Forelimb muscle (tissue), 1 donor: ENCODE measurements around the gene ERBB4. TPM values are rescaled to one million over a fixed set of nuclear protein-coding genes. Genes with fewer than 3 reads are reported as not detected.
"Not testable (repeated sequence)": the region's sequence is repeated elsewhere in the genome, so short reads cannot be mapped to it uniquely, and the experiment has no call there.

Experiments used
- DNase-seq: peaks from one replicate; pipeline ENCODE4 v3.0.0-alpha.2; 2013; ENCODE audit warnings: low read depth
- polyA plus RNA-seq: library from polyadenylated mRNA; unstranded; fragments of 120-200 nt; gene quantifications from one replicate; pipeline ENCODE4 v1.2.1, GENCODE V29; 2013; ENCODE audit not compliant: insufficient read length

The ERBB4 gene
- polyA plus RNA-seq, 1 donor, result 8.8 TPM

DNA sequence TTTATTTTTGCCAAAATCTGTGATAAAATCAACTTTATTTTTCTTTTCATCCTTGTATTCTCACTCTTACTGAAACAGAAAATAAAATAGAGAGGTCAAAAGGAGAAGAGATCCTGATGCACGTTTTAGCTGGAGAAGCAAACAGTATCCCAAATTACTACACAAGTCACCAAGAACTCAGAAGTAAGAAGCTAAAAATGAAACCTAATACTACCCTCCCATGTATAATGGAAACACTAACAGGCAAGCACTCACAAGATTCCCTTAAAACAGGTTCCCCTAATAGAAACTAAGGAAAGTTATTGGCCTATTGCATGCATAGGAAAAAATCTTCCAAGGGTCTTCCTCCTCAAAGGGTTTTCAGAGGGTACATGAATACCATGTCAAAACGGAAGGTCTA is 927.0 kb downstream of the ERBB4 start:
- no peak for DNase-seq

GRCh38 chr2:211611061-211611518 is 927.5 kb downstream of the ERBB4 start:
- no peak for DNase-seq

- no peak for DNase-seq
Measured at GRCh38 chr2:211609127-211609526, 929.5 kb downstream of the ERBB4 start.

GRCh38 chr2:211599146-211599545 is 939.5 kb downstream of the ERBB4 start:
- DNase-seq, result no peak

DNA sequence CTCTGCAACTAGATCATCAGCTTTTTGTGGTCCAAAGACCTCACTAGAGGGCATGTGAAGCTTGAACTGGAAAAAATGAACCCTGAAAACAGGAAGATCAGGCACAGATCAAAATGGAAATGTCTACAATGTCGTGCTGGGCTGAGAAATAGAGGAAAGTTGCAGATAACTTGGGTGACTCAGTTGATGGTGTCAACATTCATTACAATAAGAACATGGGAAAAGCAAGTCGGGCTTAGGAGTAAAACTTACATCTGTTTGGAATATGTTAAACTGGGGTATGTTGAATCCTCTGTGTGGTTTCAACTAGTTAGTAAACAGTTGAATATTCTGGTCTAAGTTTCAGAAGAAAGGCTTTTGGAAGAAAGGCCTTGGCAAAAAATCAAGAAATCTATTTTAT is 940.4 kb downstream of the ERBB4 start:
- DNase-seq, result no peak

DNA sequence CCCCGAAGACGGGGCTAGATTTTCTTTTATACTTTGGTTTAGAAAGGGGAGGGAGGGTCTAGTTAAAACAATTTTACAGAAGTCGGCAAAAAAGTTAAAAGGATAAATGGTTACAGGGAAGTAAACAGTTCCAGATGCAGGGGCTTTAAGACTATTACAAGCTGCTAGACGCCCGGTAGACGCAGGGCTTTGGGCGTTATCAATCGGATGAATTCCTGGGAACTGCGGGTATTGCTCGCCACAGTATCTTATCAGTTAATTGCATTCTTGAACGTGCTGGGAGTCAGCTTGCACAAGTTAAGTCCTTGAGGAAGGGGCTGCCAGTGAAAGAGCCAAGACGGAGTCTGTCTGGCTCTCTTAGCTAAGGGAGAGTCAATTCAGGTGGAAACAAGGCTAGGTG is 946.6 kb downstream of the ERBB4 start:
- DNase-seq, result not testable (repeated sequence)

GRCh38 chr2:211591426-211591825 is 947.2 kb downstream of the ERBB4 start:
- DNase-seq, result no peak

DNA sequence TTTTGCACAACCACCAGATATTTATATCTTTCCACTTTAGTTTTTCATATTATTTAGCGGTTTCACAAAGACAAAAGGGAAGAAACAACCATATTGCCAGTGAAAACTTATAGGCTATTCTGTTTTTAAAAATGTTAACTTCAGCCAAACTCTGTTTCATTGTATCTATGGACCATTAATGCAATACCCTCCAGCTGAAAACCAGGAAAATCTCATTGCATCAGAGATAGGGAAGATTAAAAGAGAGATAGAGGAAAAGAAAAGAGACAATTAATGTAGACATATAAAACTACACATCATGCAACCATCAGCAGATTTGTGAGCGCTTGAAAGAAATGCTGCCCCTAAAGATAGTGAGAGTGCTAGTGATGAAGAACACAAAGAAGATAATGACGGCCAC is 970.2 kb downstream of the ERBB4 start:
- DNase-seq, result no peak

DNA sequence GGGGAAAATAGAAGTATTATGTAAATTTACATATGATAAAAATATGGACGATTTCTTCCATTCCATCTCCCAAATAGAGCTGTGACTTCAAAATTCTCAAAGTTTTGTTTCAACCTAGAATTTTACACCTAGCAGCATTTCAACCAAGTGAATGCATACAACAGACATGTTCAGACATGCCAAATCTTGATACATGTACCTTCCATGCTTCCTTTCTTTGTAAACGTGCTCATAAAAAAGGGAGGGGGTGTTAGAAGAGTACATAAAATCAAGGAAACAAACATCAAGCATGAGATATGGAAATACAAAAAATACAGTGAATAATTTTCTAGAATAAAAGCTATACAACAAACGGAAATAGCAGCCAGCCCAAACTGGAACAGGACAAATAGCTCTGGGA is 974.2 kb downstream of the ERBB4 start:
- DNase-seq, result no peak

DNA sequence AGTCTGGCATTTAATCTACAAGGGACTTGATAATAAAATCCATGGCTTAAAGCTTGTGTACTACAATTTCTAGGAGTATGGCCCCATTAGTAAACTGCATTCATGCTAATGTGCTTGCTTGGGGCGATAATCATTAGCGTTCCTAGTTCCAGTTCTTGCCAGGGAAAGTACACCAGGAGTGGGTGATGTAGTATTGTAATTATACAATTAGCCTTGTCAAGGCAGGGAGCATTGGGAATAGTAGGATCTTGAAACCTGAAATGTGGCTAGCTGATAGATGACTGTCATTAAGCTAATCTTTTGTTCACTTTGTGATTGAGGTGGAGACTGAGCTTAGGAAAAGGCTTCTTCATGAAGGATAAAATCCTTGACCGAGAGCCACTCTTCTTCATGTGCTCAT is 993.0 kb downstream of the ERBB4 start:
- no peak for DNase-seq

- DNase-seq, result no peak
Measured at GRCh38 chr2:211534632-211535031, 1004.0 kb downstream of the ERBB4 start.

DNA sequence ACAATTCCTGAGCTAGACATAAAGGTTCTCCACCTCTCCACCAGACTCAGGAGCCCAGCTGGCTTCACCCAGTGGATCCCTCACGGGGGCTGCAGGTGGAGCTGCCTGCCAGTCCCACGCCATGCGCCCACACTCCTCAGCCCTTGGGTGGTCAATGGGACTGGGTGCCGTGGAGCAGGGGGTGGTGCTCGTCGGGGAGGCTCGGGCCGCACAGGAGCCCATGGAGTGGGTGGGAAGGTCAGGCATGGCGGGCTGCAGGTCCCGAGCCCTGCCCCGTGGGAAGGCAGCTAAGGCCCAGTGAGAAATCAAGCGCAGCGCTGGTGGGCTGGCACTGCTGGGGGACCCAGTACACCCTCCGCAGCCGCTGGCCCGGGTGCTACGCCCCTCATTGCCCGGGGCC is 1014.4 kb downstream of the ERBB4 start:
- not testable (repeated sequence) for DNase-seq

- no peak for DNase-seq
Measured at GRCh38 chr2:211516537-211516936, 1022.1 kb downstream of the ERBB4 start.

GRCh38 chr2:211514049-211514448 is 1024.6 kb downstream of the ERBB4 start:
- no peak for DNase-seq

- no peak for DNase-seq
Measured at GRCh38 chr2:211513446-211513845, 1025.2 kb downstream of the ERBB4 start.

GRCh38 chr2:211512806-211513205 is 1025.8 kb downstream of the ERBB4 start:
- DNase-seq, result no peak

- no peak for DNase-seq
Measured at GRCh38 chr2:211503856-211504255, 1034.7 kb downstream of the ERBB4 start.

- no peak for DNase-seq
Measured at GRCh38 chr2:211503198-211503597, 1035.4 kb downstream of the ERBB4 start.

DNA sequence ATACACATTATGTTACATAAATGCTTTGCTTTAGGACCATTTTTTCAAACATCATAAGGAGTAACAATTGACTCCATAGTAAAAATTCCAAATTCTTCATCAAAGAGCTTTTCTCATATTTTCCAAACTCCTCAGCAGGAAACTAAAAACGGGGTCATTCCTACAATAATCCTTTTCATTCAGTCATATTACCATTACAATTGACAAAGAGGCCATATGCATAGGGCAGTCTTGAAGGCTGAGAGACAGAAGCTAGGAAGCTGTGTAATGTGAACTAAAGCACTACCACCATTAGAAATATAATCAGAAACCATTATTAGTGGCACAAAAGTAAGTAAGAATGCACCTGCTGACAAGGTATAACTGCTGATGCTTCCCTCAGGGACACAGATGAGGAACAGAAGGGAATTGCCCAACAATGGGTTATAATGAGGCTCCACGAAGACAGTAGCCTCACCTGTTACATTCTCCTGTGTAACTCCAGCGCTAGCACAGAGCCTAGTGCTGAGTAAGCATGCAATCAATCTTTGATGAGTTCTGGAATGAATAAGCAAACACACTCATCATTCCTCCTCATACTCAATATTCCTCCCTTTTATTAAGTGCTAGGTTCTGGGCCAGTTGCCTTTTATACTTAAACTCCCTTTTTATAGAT is 1039.9 kb downstream of the ERBB4 start:
- DNase-seq, result no peak

- no peak for DNase-seq
Measured at GRCh38 chr2:211495339-211495738, 1043.3 kb downstream of the ERBB4 start.

DNA sequence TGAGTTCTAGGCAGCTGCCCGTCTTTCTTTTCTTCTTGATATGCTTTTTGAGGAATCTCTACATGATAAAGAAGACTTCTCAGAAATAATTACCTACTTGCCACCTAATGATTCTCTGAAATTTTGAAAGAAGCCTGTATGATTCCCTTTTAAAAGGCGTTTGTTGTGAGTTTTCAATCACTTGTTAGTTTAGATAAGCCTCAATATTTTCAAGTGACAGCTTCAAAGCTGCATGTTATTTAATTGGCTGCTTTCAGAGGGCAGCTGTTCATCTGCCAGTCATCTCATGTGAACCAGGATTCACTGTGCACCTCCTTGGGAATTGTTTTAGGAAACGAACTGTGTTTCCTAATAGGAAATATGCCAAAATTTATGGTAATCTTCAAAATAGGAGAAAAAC is 1044.1 kb downstream of the ERBB4 start:
- DNase-seq, result no peak

DNA sequence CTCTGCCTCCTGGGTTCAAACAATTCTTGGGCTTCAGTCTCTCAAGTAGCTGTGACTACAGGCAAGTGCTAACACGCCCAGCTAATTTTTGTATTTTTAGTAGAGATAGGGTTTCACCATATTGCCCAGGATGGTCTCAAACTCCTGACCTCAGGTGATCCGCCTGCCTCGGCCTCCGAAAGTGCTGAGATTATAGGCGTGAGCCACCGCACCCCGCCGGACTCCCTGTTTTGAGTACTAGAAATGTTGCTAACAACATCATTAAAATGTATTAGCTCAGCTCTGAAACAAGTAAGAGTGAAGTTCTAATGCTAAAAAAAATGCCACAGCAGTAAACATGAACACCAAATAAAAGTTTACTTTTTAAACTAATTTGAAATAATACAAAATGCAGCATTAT is 1044.5 kb downstream of the ERBB4 start:
- no peak for DNase-seq

DNA sequence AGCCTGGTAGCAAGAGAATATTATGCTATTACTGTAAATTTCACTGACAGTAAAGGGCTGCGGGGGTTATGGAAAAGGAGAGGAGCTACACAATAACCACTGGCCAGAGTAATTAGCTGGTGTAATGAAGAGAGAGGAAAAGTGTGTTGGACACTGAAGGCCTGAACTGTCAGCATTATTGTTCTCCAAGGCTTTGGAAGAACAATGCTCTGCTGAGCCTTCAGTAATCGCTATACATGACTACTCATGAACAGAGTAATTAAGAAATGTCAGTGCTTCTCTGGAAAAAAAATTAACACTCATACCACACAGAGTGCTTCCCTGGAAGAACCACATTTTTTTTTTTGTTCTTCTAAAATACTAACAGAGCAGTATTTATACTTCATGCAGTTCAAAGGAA is 1050.9 kb downstream of the ERBB4 start:
- DNase-seq, result no peak

DNA sequence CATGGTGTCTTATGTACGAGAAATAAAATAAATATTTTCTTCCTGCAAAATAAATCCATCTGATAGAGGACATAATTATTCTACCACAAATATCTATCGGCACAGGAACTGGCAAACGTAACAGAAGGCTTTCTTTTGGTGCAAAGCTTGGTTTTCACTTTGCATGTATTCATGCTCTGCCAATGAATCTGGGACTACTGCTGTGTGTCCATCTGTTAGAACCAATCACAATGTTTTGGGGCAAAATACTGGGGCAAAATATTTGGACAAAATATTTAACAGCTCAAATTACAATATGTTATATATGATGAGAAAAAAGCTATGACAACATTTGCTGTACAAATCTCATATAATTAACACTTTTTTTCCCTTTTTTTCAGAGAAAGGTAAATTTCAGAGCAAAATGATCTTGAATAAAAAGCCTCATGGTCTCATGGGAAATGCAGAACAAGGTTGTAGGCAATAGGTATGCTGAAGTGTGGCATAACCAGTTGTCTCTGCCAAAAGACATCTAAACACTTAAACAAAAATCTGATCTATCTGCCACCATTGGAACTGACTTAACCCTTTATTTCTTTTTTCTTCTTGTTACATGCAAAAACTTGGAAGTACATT is 1059.0 kb downstream of the ERBB4 start:
- no peak for DNase-seq
